ENCODE results near the gene KCNF1. TPM values are rescaled to one million over a fixed set of nuclear protein-coding genes. Genes with fewer than 3 reads are reported as not detected.

Gene KCNF1
- total and polyA plus RNA-seq, 2 of the 8 experiments (the other 6 are each of a cell fraction or from before 2014, with no cell fraction given): 0.48 to 1.5 TPM

GRCh38 chr2:10941383-10941782 lies 29.6 kb downstream of the KCNF1 start:
- Histone ChIP-seq H3K23ac (ENCODE audit: insufficient read length) (no peak overlapping the region), H2AFZ (ENCODE audit: low read length) (no peak overlapping the region), H3K4me1 (replicated peaks in 1 of 4; ENCODE audit: control insufficient read depth in 3 of 4, insufficient read depth in 4 of 4, low read length in 3 of 4) (peaks cover 0 to 5% (median under 1%) of the 10 kb centered on the region in 4 experiments; a peak in 4 of 7 replicates), H2BK12ac (ENCODE audit: low read depth, low read length) (no peak overlapping the region), H3K14ac (ENCODE audit: insufficient read length) (no peak overlapping the region), H3K56ac (replicated peaks; ENCODE audit: insufficient read length, low read depth, low read length) (no peak overlapping the region), H2BK120ac (replicated peaks; ENCODE audit: low read depth, low read length) (no peak overlapping the region), H3K4me3 (ENCODE audit: extremely low read depth in 1 of 4, insufficient read depth in 2 of 4, low read depth in 3 of 4, low read length in 4 of 4) (no peak overlapping the region), H3K27me3 (replicated peaks in 1 of 4; ENCODE audit: control insufficient read depth in 3 of 4, extremely low read depth in 1 of 4, insufficient read depth in 3 of 4, low read length in 3 of 4) (no peaks in the 10 kb centered on the region), H4K8ac (ENCODE audit: extremely low read depth, insufficient read depth, low read length) (no peak overlapping the region), H4K5ac (ENCODE audit: insufficient read length, low read depth, low read length) (no peak overlapping the region), H3K4ac (replicated peaks; ENCODE audit: insufficient read length, low read depth, low read length) (no peak overlapping the region), H3K9ac (replicated peaks in 1 of 4; ENCODE audit: extremely low read depth in 1 of 4, low read depth in 3 of 4, low read length in 3 of 4) (no peak overlapping the region), H3K9me3 (ENCODE audit: insufficient read depth in 2 of 2, low read depth in 1 of 2, low read length in 1 of 2) (peaks cover 10 to 14% of the 10 kb centered on the region in 2 experiments; a peak in 3 of 4 replicates), H3K4me2 (ENCODE audit: insufficient read depth in 1 of 2, low read depth in 2 of 2, low read length in 2 of 2) (no peak overlapping the region), H4K20me1 (replicated peaks in 1 of 2; ENCODE audit: control insufficient read depth in 1 of 2, insufficient read depth in 2 of 2, low read length in 2 of 2) (no peaks in the 10 kb centered on the region), H3K79me2 (ENCODE audit: control insufficient read depth in 1 of 2, insufficient read depth in 2 of 2, low read length in 2 of 2) (no peaks in the 10 kb centered on the region), H2BK15ac (ENCODE audit: low read length) (no peak overlapping the region), H2BK5ac (ENCODE audit: low read depth, low read length) (no peak overlapping the region; the same call in 1 of the 2 replicates), H3K23me2 (ENCODE audit: low read depth, low read length) (no peaks in the 10 kb centered on the region), H3K79me1 (ENCODE audit: low read depth, low read length) (no peaks in the 10 kb centered on the region), H2AK5ac (ENCODE audit: low read depth, low read length) (no peak overlapping the region), H2BK20ac (ENCODE audit: low read length) (no peak overlapping the region), H4K91ac (replicated peaks; ENCODE audit: insufficient read length, low read length) (no peak overlapping the region), H3K18ac (ENCODE audit: extremely low read depth, low read length) (no peak overlapping the region), H3K27ac (ENCODE audit: low read depth, low read length) (no peak overlapping the region), H3K36me3 (ENCODE audit: control insufficient read depth in 2 of 4, insufficient read depth in 4 of 4, low read length in 3 of 4) (no peaks in the 10 kb centered on the region)
- 91% methylated on average over 3 of the region's 3 CpGs; no CpG with 5 or more reads in 1 of the 2 experiments for WGBS, 2 experiments (ENCODE audit: extremely low coverage in 1 of 2, insufficient coverage in 1 of 2, insufficient read length in 1 of 2, insufficient replicate concordance in 2 of 2, low coverage in 1 of 2, low lambda C conversion rate in 2 of 2, missing lambda C conversion rate in 1 of 2)
- FAIRE-seq: no peak
- POLR2A ChIA-PET (ENCODE audit: partially characterized antibody): no interaction called here
- DNase-seq (ENCODE audit: low read depth in 1 of 2, low spot score in 2 of 2): no peak
- CTCF ChIA-PET (ENCODE audit: partially characterized antibody): interaction anchor here (1.0 to 1.6 kb wide), 5 partner anchors 26 to 191 kb away, joined by 3 to 5 read pairs (median 4); no protein-coding TSS in a partner anchor
- TF ChIP-seq RAD21 (IDR thresholded peaks at IDR 0.05 in 1 of 2, conservative IDR thresholded peaks at IDR 0.05 in 1 of 2; ENCODE audit: low read depth in 2 of 2, low read length in 2 of 2) (no peak), EGR1 (IDR thresholded peaks at IDR 0.05; ENCODE audit: borderline replicate concordance, low read depth, low read length) (no peak), SP1 (IDR thresholded peaks at IDR 0.05; ENCODE audit: low read depth, low read length) (no peak), SP2 (IDR thresholded peaks at IDR 0.05; ENCODE audit: low read length) (no peak), MAFK (IDR thresholded peaks at IDR 0.05; ENCODE audit: low read depth, low read length) (no peak), E2F6 (IDR thresholded peaks at IDR 0.05) (no peak), POLR2A (IDR thresholded peaks at IDR 0.05; ENCODE audit: control extremely low read depth in 1 of 2, low read depth in 2 of 2, low read length in 2 of 2) (no peak), CHD1 (IDR thresholded peaks at IDR 0.05; ENCODE audit: low read depth, low read length) (no peak), SIX5 (IDR thresholded peaks at IDR 0.05; ENCODE audit: low read depth, low read length) (no peak), CBX8 (IDR thresholded peaks at IDR 0.05; ENCODE audit: borderline replicate concordance, low read depth, low read length) (no peak), CEBPB (IDR thresholded peaks at IDR 0.05; ENCODE audit: low read depth, low read length) (no peak), ASH2L (IDR thresholded peaks at IDR 0.05; ENCODE audit: low read length) (no peak), RFX5 (IDR thresholded peaks at IDR 0.05; ENCODE audit: borderline replicate concordance, low read depth, low read length) (no peak)
